ENCODE results near the gene CDK16.

The CDK16 gene

DNA sequence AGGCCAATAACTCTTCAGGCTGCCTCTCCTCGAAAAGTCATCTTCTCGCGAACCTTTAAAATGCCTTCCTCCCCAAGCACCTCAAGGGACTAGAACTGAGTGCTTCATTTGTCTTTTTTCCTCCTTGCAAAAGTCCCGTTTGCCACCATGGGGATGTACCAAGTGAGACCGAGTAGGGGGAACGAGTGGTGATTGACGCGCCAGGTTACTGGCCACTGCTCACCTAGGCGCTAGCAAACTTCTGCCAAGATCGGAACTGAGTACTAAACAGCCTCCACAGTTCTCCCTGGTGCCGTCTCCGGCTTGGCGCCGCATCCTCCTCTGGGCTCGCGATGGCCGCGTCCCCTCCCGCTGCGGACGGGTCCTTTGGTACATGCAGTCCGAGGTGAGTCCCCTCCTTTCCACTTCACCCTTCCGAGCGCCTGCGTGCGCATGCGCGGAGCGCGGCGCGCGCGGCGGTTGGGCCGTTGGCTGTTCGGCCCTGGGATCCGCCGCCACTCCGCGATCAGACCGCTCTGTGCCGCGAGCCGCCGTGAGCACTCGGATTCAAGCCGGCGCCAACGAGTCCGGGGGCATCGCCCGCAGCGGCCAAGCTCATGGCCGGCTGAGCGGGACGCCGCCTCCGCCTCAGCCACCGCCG is at the start of gene CDK16:
TSS of gene CDK16 (plus strand) at position 402 of the 640 bp plus-strand sequence. CDS start 4,877 bp downstream, outside the sequence.
- peak within 1 kb of the TSS; percentile 89 to 99 (median 97) for H3K27ac ChIP-seq
- peak within 1 kb of the TSS; percentile 61 to 94 (median 80) for H3K4me3 ChIP-seq

DNA sequence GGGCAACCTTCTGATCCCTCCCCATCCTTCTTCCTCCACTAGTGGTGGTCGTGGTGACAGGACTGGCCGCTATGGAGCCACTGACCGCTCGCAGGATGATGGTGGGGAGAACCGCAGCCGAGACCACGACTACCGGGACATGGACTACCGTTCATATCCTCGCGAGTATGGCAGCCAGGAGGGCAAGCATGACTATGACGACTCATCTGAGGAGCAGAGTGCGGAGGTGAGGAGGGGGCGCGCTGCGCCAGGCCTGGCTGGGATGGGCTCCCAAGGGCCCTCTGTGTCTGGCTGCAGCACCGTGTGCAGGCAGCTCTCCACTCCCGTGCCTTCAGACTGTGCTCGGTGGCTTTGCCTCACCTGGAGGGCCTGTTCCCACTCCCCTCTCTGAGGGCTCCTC is 49.2 kb upstream of the CDK16 start:
- Histone ChIP-seq H3K27ac (no peak overlapping the region), H3K4me3 (no peak overlapping the region)

GRCh38 chrX:47169726-47170515 is 48.6 kb upstream of the CDK16 start:
- Histone ChIP-seq H3K4me3 (no peak overlapping the region), H3K27ac (no peak overlapping the region)

DNA sequence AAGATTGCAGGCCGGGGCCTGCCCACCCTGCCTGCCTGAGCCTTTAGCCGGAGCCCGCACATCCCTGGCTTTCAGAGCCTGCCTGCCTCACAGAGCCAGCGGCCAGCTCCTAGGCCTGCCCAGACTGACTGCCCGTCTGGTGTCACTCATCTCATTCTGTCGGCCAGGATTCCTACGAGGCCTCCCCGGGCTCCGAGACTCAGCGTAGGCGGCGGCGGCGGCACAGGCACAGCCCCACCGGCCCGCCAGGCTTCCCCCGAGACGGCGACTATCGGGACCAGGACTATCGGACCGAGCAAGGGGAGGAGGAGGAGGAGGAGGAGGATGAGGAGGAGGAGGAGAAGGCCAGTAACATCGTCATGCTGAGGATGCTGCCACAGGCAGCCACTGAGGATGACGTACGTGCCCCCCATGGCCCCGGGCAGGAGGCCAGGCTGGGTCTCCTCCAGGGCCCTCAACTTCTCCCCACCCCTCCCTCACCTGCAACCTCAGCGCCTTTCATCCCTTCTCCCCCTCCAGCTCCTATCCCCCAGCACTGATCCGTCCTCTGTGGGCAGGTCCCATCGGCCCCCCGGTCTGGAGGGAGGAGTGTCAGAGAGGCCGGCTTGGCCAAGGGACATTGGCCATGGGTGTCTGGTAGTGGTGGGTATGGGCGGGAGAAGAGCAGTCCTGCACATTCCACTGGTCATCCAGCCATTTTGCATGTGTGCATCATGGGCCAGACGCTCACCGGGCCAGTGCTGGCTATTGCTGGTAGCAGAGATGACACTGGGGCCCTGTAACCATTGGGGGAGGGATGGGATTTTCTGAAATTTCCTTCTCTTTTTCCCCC is 47.4 kb upstream of the CDK16 start:
- H3K27ac ChIP-seq = no peak overlapping the region
- H3K4me3 ChIP-seq = no peak overlapping the region

GRCh38 chrX:47171996-47172395 is 46.5 kb upstream of the CDK16 start:
- H3K4me3 ChIP-seq = no peak overlapping the region
- no peak overlapping the region for H3K27ac ChIP-seq

- H3K4me3 ChIP-seq = no peak overlapping the region
- no peak overlapping the region for H3K27ac ChIP-seq
Measured at GRCh38 chrX:47172549-47172948, 45.9 kb upstream of the CDK16 start.

DNA sequence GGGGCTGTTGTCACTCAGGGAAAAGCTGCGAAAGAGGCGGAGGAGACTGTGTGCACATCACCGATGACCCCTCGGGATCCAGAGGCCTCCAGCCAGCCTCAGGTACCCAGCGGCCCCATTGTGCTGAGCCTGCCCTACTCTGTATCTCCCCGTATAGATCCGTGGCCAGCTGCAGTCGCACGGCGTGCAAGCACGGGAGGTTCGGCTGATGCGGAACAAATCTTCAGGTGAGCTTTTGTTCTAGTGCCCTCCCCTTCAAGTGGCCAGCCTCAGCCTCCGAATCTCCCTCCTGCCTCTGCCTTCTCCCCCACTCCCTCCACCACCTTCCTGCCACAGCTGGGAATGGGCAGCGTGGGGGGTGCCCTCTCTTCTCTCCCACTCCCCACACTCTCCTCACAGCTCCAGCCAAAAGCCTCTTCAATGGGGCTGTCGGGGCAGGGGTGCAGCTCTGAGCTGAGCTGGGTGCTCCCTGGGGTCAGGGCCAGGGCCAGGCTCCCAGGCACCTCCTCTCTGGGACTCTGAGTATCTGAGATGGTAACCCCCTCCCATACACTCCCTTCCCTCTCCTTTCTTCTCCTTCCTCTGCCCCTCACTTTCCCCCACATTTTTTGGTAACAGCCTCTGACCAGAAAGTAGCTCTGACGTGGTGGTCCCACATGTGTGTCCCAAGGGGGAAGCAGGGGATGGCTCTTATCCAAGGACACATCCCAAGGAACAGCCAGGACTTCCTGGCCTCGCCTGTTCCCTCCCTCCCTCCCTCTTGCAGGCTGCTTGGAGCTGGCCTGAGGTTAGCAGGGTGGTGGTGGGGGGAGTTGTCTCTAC is 45.3 kb upstream of the CDK16 start:
- H3K4me3 ChIP-seq = no peak overlapping the region
- H3K27ac ChIP-seq = no peak overlapping the region

- no peak overlapping the region for H3K27ac ChIP-seq
Measured at GRCh38 chrX:47174376-47174775, 44.1 kb upstream of the CDK16 start.

DNA sequence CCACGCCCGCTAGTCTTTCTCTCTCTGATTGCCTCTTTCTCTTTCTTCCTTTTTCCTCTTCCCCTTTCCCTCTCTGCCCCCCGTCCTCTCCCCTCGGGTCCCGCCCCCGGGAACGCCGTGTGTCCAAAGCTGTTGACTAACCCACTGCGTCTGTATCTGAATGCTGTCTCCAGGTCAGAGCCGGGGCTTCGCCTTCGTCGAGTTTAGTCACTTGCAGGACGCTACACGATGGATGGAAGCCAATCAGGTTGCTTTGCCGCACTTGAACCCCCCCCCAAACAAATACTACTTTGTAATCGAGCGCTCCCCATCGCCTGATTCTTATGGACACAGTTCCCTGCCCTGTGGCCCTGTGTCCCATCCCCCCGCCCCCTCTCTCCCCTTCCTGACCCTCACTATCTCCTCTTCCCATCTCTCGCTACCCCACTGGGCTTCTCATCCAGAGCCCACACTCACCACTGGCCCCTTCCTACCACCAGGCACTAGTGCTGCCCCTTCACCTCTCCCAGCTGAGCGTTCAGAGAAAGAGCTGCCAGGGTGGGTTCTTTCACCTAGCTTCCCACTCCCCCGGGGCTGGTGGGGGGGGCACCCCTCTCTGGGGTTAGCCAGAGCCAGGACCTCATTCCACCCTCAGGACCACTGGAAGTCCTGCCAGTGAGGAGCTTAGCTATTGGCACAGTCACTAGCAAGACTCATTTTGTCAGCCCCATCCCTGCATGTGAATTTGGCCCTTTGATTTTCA is 43.5 kb upstream of the CDK16 start:
- Histone ChIP-seq H3K4me3 (no peak overlapping the region), H3K27ac (no peak overlapping the region)

More at GRCh38 chrX:47174376-47174775, 44.1 kb upstream of the CDK16 start:
- H3K4me3 ChIP-seq = no peak overlapping the region

GRCh38 chrX:47175588-47175980 is 42.9 kb upstream of the CDK16 start:
- Histone ChIP-seq H3K27ac (no peak overlapping the region), H3K4me3 (no peak overlapping the region)

- no peak overlapping the region for H3K4me3 ChIP-seq
- H3K27ac ChIP-seq = no peak overlapping the region
Measured at GRCh38 chrX:47176101-47176740, 42.3 kb upstream of the CDK16 start.

DNA sequence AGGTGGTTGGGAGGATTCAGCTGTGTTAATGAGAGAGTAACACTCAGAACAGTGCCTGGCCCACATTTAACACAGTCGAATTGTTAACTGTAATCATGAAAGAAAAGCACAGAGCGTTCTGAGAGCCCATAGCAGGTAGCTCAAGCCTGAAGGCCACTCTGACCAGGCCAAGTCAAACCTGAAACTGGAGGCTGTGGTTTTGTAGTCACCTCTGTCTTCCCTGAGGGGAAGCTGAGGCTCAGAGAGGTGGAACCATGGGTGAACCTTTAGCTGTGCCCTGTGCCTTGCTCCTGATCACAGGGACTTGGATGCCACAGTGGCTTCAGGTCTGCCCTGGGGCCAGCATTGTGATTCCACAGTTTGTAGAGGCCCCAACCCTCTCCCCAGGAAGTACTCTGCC is 41.4 kb upstream of the CDK16 start:
- no peak overlapping the region for H3K27ac ChIP-seq
- H3K4me3 ChIP-seq = no peak overlapping the region

- Histone ChIP-seq H3K4me3 (no peak overlapping the region), H3K27ac (peak overlapping the region in 1 of 21 experiments; percentile 55)
Measured at GRCh38 chrX:47178337-47178736, 40.1 kb upstream of the CDK16 start.

GRCh38 chrX:47179221-47179927 is 39.1 kb upstream of the CDK16 start:
- H3K4me3 ChIP-seq = no peak overlapping the region
- H3K27ac ChIP-seq = peak overlapping the region in 4 of 21 experiments; percentile 26 to 52 (median 50)

GRCh38 chrX:47179928-47180255 is 38.6 kb upstream of the CDK16 start:
- H3K4me3 ChIP-seq = no peak overlapping the region
- H3K27ac ChIP-seq = peak overlapping the region in 1 of 21 experiments; percentile 52

- no peak overlapping the region for H3K27ac ChIP-seq
- no peak overlapping the region for H3K4me3 ChIP-seq
Measured at GRCh38 chrX:47180346-47180745, 38.1 kb upstream of the CDK16 start.

- no peak overlapping the region for H3K4me3 ChIP-seq
- H3K27ac ChIP-seq = no peak overlapping the region
Measured at GRCh38 chrX:47181301-47181700, 37.2 kb upstream of the CDK16 start.

GRCh38 chrX:47182106-47182700 is 36.3 kb upstream of the CDK16 start:
- H3K4me3 ChIP-seq = no peak overlapping the region

More at GRCh38 chrX:47182106-47182700, 36.3 kb upstream of the CDK16 start:
- H3K27ac ChIP-seq = no peak overlapping the region
